Body of pancreas (tissue), 4 donors: ENCODE measurements around the gene LIMD2. TPM values are rescaled to one million over a fixed set of nuclear protein-coding genes. Genes with fewer than 3 reads are reported as not detected.

Experiments used
- ATAC-seq: fragments of 150-250 bp; one replicate; pipeline ENCODE4 v1.9.1; 2016
- DNase-seq, 4 donors: peaks; one replicate each; pipeline ENCODE4 v3.0.0-alpha.2; 2019
- H3K27ac ChIP-seq, 4 donors: fragments of 200-600 bp; sonication (generic); 1 replicate in 3 of 4; 2 replicates in 1 of 4; pipeline versions ENCODE4 v1.5.1 to v1.6.1; 2016 to 2019; ENCODE audit warnings: mild to moderate bottlenecking in 1 of 4, mixed read lengths in 1 of 4, moderate library complexity in 1 of 4
- H3K27me3 ChIP-seq, 2 donors: fragments of 200-600 bp; sonication (generic); one replicate each; pipeline ENCODE4 v1.6.0; 2016; ENCODE audit warnings: mild to moderate bottlenecking in 1 of 2
- H3K36me3 ChIP-seq, 2 donors: fragments of 200-600 bp; sonication (generic); replicated peaks in 1 of 2; 2 replicates each; pipeline ENCODE4 v1.5.1; 2016; ENCODE audit warnings: low read depth in 2 of 2; ENCODE audit not compliant: insufficient read depth in 1 of 2
- H3K4me1 ChIP-seq: fragments of 200-600 bp; sonication (generic); one replicate; pipeline ENCODE4 v1.6.0; 2016
- H3K4me3 ChIP-seq, 2 donors: fragments of 200-600 bp; sonication (generic); 1 replicate in 1 of 2; 2 replicates in 1 of 2; pipeline ENCODE4 v1.5.1; 2016 to 2019
- H3K9me3 ChIP-seq, 3 donors: fragments of 200-600 bp; sonication (generic); 1 replicate in 2 of 3; 2 replicates in 1 of 3; pipeline ENCODE4 v1.5.1; 2016
- CTCF ChIP-seq, 7 experiments: fragments of 450-650 bp in 4 of 7; fragments of 200-600 bp in 3 of 7; sonication (generic) in 3 of 7; IDR thresholded peaks; one replicate each; pipeline ENCODE4 v1.5.1; 2016 to 2019; ENCODE audit warnings: antibody characterized with exemption in 7 of 7
- POLR2A ChIP-seq, 3 donors: fragments of 450-650 bp; IDR thresholded peaks; one replicate each; pipeline ENCODE4 v1.6.1; 2016; ENCODE audit warnings: antibody characterized with exemption in 3 of 3, mild to moderate bottlenecking in 2 of 3
- WGBS, 2 donors: methylation state at CpG; one replicate each; pipeline ENCODE4 v1.1.5; 2017; 5-methylcytosine and 5-hydroxymethylcytosine counted together
- intact Hi-C: fragments of 100-400 bp; cut with DNase I; formaldehyde crosslinking; loops from one replicate; pipeline ENCODE4 v1.15.1; 2023
- total RNA-seq, 2 donors: library from RNA; depleted of rRNA; stranded (reverse); fragments of >200 nt; gene quantifications; one replicate each; pipeline ENCODE4 v1.1.0, GENCODE V29; 2016

Gene LIMD2
- total RNA-seq, 2 donors from 2014 or later = 4.9 to 9.6 TPM

GRCh38 chr17:63698886-63699637, 863 bp downstream of the LIMD2 start:
- peak overlapping the region in 3 of 4 donors; percentile 43 to 70 (median 53) for H3K27ac ChIP-seq
- TF ChIP-seq POLR2A (IDR thresholded peaks at IDR 0.05) = no peak
- TF ChIP-seq CTCF (IDR thresholded peaks at IDR 0.05) = no peak
- DNase-seq = peak in 3 of 4 donors; percentile 36 to 67 (median 43)
- intact Hi-C loops = no loop called here
- H3K9me3 ChIP-seq = no peaks in the 10 kb centered on the region
- no peaks in the 10 kb centered on the region for H3K27me3 ChIP-seq
- peak; percentile 3 for ATAC-seq
- H3K4me1 ChIP-seq = peaks cover 33% of the 10 kb centered on the region
- 33 to 50% methylated on average over 3 to 31 of the region's 45 CpGs for WGBS, 2 donors
- peak overlapping the region; percentile 16 to 30 for H3K4me3 ChIP-seq
- H3K36me3 ChIP-seq = peaks cover 0 to 2% of the 10 kb centered on the region in 2 donors

- TF ChIP-seq CTCF (IDR thresholded peaks at IDR 0.05) (no peak), POLR2A (IDR thresholded peaks at IDR 0.05) (no peak)
- peak overlapping the region in 3 of 4 donors; percentile 43 to 70 (median 53) for H3K27ac ChIP-seq
- no peaks in the 10 kb centered on the region for H3K27me3 ChIP-seq
- no peaks in the 10 kb centered on the region for H3K9me3 ChIP-seq
- H3K4me1 ChIP-seq = peaks cover 33% of the 10 kb centered on the region
- no peak overlapping the region for H3K4me3 ChIP-seq
- ATAC-seq (peak; percentile 2), DNase-seq (peak in 1 of 4 donors; percentile 47)
- intact Hi-C loops = no loop called here
- peaks cover 0 to 3% of the 10 kb centered on the region in 2 donors for H3K36me3 ChIP-seq
- 46 to 63% methylated on average over 14 to 23 of the region's 24 CpGs for WGBS, 2 donors
Measured at GRCh38 chr17:63698381-63698885, 1.5 kb downstream of the LIMD2 start.

GRCh38 chr17:63697341-63698286, 2.3 kb downstream of the LIMD2 start:
- peaks cover 33% of the 10 kb centered on the region for H3K4me1 ChIP-seq
- peak; percentile 51 for ATAC-seq
- H3K27ac ChIP-seq = peak overlapping the region in 3 of 4 donors; percentile 43 to 70 (median 53)
- TF ChIP-seq POLR2A (IDR thresholded peaks at IDR 0.05) = no peak
- TF ChIP-seq CTCF (IDR thresholded peaks at IDR 0.05) = peak; percentile 47 to 74 (median 56)
- 66 to 70% methylated on average over 20 to 22 of the region's 22 CpGs for WGBS, 2 donors
- H3K27me3 ChIP-seq = no peaks in the 10 kb centered on the region
- peak; percentile 65 to 76 (median 75) for DNase-seq
- peaks cover 0 to 3% of the 10 kb centered on the region in 2 donors for H3K36me3 ChIP-seq
- no peak overlapping the region for H3K4me3 ChIP-seq
- H3K9me3 ChIP-seq = no peaks in the 10 kb centered on the region
- intact Hi-C loops = no loop called here

DNA sequence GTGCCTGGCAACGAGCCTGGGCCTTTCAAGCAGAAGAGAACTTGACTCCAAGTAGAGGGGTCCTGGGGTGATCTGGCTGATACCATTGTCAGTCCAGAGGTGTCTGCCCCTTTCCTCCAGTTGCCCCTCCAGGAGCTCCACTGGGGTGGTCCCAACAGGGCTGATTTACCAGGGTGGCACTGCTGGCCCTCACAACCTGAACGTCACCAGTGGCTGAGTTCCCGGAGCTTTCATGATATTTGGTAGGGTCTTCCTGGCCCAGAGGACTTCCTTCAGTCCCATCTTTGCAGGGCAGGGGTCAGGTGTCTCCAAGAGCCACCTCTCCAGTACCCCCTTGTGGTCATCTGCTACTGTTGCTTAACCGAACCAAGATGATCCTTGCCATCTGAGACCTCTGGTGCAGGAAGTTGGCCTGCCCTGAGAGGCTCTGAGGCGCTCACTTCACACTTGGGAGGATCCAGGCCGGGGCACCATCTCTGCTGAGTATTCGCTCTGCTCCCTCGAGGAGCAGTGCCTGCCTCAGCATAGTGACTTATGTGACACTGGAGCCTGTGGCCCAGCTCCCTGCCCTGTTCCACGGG, 3.5 kb downstream of the LIMD2 start:
- Histone ChIP-seq H3K27ac (peak overlapping the region in 2 of 4 donors; percentile 2 to 24), H3K4me1 (peaks cover 33% of the 10 kb centered on the region), H3K27me3 (no peaks in the 10 kb centered on the region), H3K9me3 (no peaks in the 10 kb centered on the region), H3K36me3 (peaks cover 0 to 9% of the 10 kb centered on the region in 2 donors), H3K4me3 (no peak overlapping the region)
- 62 to 65% methylated on average over 3 to 9 of the region's 9 CpGs for WGBS, 2 donors
- ATAC-seq (no peak), DNase-seq (peak in 2 of 4 donors; percentile 31 to 40)
- TF ChIP-seq POLR2A (IDR thresholded peaks at IDR 0.05) (peak in 1 of 3 donors; percentile 8), CTCF (IDR thresholded peaks at IDR 0.05) (peak in 3 of 7 experiments; percentile 31 to 34 (median 31))
- intact Hi-C loops = no loop called here
